ENCODE results near the gene TERB2.
"Not testable (repeated sequence)": the region's sequence is repeated elsewhere in the genome, so short reads cannot be mapped to it uniquely, and the experiment has no call there.

The TERB2 gene

GRCh38 chr15:44956388-44956787 lies at the start of gene TERB2:
Gene TERB2 (plus strand): TSS chr15:44956687. CDS start chr15:44956719, 32 bp downstream.
- DNase-seq = no peak

- no peak for DNase-seq
Observed at GRCh38 chr15:44909423-44909822, 47.1 kb upstream of the TERB2 start.

- no peak for DNase-seq
Observed at GRCh38 chr15:44910981-44911625, 45.4 kb upstream of the TERB2 start.

- not testable (repeated sequence) for DNase-seq
Observed at GRCh38 chr15:44912186-44912585, 44.3 kb upstream of the TERB2 start.

GRCh38 chr15:44912974-44913448 lies 43.5 kb upstream of the TERB2 start:
- DNase-seq = not testable (repeated sequence)

GRCh38 chr15:44918136-44918535 lies 38.4 kb upstream of the TERB2 start:
- no peak for DNase-seq

GRCh38 chr15:44928658-44929057 lies 27.8 kb upstream of the TERB2 start:
- DNase-seq = not testable (repeated sequence)

GRCh38 chr15:44930283-44930682 lies 26.2 kb upstream of the TERB2 start:
- not testable (repeated sequence) for DNase-seq

- not testable (repeated sequence) for DNase-seq
Observed at GRCh38 chr15:44958302-44958701, 1.8 kb downstream of the TERB2 start.

GRCh38 chr15:44968475-44968874 lies 12.0 kb downstream of the TERB2 start:
- DNase-seq = no peak

GRCh38 chr15:44971036-44971435 lies 14.5 kb downstream of the TERB2 start:
- DNase-seq = no peak

GRCh38 chr15:44976183-44976582 lies 19.7 kb downstream of the TERB2 start:
- DNase-seq = not testable (repeated sequence)

- DNase-seq = not testable (repeated sequence)
Observed at GRCh38 chr15:44977781-44978180, 21.3 kb downstream of the TERB2 start.

GRCh38 chr15:44979617-44980339 lies 23.3 kb downstream of the TERB2 start:
- not testable (repeated sequence) for DNase-seq

- not testable (repeated sequence) for DNase-seq
Observed at GRCh38 chr15:44984144-44984543, 27.7 kb downstream of the TERB2 start.

GRCh38 chr15:44986346-44987055 lies 30.0 kb downstream of the TERB2 start:
- DNase-seq = not testable (repeated sequence)

GRCh38 chr15:44987711-44988110 lies 31.2 kb downstream of the TERB2 start:
- DNase-seq = not testable (repeated sequence)

GRCh38 chr15:44988184-44988869 lies 31.8 kb downstream of the TERB2 start:
- not testable (repeated sequence) for DNase-seq

GRCh38 chr15:44988870-44989219 lies 32.4 kb downstream of the TERB2 start:
- DNase-seq = not testable (repeated sequence)

- DNase-seq = not testable (repeated sequence)
Observed at GRCh38 chr15:44997632-44998031, 41.1 kb downstream of the TERB2 start.

GRCh38 chr15:44999105-44999504 lies 42.6 kb downstream of the TERB2 start:
- no peak for DNase-seq

GRCh38 chr15:45001180-45001579 lies 44.7 kb downstream of the TERB2 start:
- not testable (repeated sequence) for DNase-seq
